Caco-2 (cell line): ENCODE data around the gene RASD2. TPM values are rescaled to one million over a fixed set of nuclear protein-coding genes. Genes with fewer than 3 reads are reported as not detected.

Source experiments
- BruUV-seq: library from RNA; stranded (reverse); fragments of 400-500 nt; replicated peaks from 2 replicates; lab custom pipeline; 2021; lab: Mats Ljungman, UMichigan
- CTCF ChIA-PET: fragments of 300-600 bp; sonication (Branson Sonifier 250); formaldehyde crosslinking; loops from one replicate; lab custom pipeline; 2022; ENCODE audit warnings: antibody characterized with exemption; lab: Charles Lee
- POLR2A ChIA-PET: fragments of 300-600 bp; sonication (Branson Sonifier 250); formaldehyde crosslinking; loops from one replicate; lab custom pipeline; 2022; ENCODE audit warnings: antibody characterized with exemption; lab: Charles Lee
- DNase-seq, 2 experiments: peaks; one replicate each; pipeline versions ENCODE4 v3.0.0 to v3.0.0-alpha.2; 2020 to 2022
- H3K27me3 ChIP-seq: replicated peaks from 2 replicates; pipeline ENCODE4 v1.6.0; 2011; ENCODE audit warnings: low read length; ENCODE audit not compliant: control insufficient read depth, insufficient read depth
- H3K36me3 ChIP-seq: 2 replicates; pipeline ENCODE4 v1.5.1; 2011; ENCODE audit warnings: low read length; ENCODE audit not compliant: control insufficient read depth, insufficient read depth
- H3K4me1 ChIP-seq: fragments of 250-450 bp; sonication (Bioruptor Pico); 2 replicates; pipeline ENCODE4 v1.5.1; 2020; ENCODE audit warnings: mild to moderate bottlenecking
- H3K4me3 ChIP-seq: 2 replicates; pipeline ENCODE4 v1.5.1; 2011; ENCODE audit warnings: low read depth, mild to moderate bottlenecking, control low read depth, low read length
- H3K9me3 ChIP-seq: fragments of 250-450 bp; sonication (Bioruptor Pico); 2 replicates; pipeline ENCODE4 v1.5.1; 2020; ENCODE audit warnings: mild to moderate bottlenecking, moderate library complexity
- H3K27ac Mint-ChIP-seq: one replicate; pipeline ENCODE4 v1.8.0; 2022; ENCODE audit warnings: mixed read lengths; ENCODE audit not compliant: unreplicated experiment
- H3K27me3 Mint-ChIP-seq: one replicate; pipeline ENCODE4 v1.8.0; 2022; ENCODE audit warnings: mixed read lengths; ENCODE audit not compliant: insufficient read depth, unreplicated experiment
- H3K36me3 Mint-ChIP-seq: one replicate; pipeline ENCODE4 v1.8.0; 2022; ENCODE audit warnings: mild to moderate bottlenecking, mixed read lengths; ENCODE audit not compliant: insufficient read depth, unreplicated experiment
- H3K4me1 Mint-ChIP-seq: one replicate; pipeline ENCODE4 v1.8.0; 2022; ENCODE audit warnings: low read depth, mixed read lengths; ENCODE audit not compliant: unreplicated experiment
- H3K4me3 Mint-ChIP-seq: one replicate; pipeline ENCODE4 v1.8.0; 2022; ENCODE audit warnings: mild to moderate bottlenecking, moderate library complexity, mixed read lengths; ENCODE audit not compliant: unreplicated experiment
- H3K9me3 Mint-ChIP-seq: one replicate; pipeline ENCODE4 v1.8.0; 2022; ENCODE audit warnings: mixed read lengths; ENCODE audit not compliant: unreplicated experiment
- intact Hi-C: fragments of 100-400 bp; cut with micrococcal nuclease; formaldehyde crosslinking; loops from one replicate; pipeline ENCODE4 v1.10.0; 2022; ENCODE audit not compliant: unreplicated experiment
- total RNA-seq: library from RNA; stranded (reverse); gene quantifications from 2 replicates; pipeline ENCODE4 v1.2.3, GENCODE V29; 2022
- TF ChIP-seq, protein P1 (sequence below), 2 experiments: fragments of 200-600 bp in 1 of 2; IDR thresholded peaks; 1 replicate in 1 of 2; 2 replicates in 1 of 2; pipeline versions ENCODE4 v1.5.1 to v1.8.0; 2011 to 2022; ENCODE audit warnings: antibody characterized with exemption in 1 of 2, control low read depth in 1 of 2, inconsistent platforms in 1 of 2, low read depth in 1 of 2, low read length in 1 of 2, mild to moderate bottlenecking in 1 of 2, moderate library complexity in 1 of 2; ENCODE audit not compliant: insufficient read depth in 1 of 2, severe bottlenecking in 1 of 2, unreplicated experiment in 1 of 2

Gene RASD2
- total RNA-seq, 1 experiment from 2014 or later: 0.09 TPM

DNA sequence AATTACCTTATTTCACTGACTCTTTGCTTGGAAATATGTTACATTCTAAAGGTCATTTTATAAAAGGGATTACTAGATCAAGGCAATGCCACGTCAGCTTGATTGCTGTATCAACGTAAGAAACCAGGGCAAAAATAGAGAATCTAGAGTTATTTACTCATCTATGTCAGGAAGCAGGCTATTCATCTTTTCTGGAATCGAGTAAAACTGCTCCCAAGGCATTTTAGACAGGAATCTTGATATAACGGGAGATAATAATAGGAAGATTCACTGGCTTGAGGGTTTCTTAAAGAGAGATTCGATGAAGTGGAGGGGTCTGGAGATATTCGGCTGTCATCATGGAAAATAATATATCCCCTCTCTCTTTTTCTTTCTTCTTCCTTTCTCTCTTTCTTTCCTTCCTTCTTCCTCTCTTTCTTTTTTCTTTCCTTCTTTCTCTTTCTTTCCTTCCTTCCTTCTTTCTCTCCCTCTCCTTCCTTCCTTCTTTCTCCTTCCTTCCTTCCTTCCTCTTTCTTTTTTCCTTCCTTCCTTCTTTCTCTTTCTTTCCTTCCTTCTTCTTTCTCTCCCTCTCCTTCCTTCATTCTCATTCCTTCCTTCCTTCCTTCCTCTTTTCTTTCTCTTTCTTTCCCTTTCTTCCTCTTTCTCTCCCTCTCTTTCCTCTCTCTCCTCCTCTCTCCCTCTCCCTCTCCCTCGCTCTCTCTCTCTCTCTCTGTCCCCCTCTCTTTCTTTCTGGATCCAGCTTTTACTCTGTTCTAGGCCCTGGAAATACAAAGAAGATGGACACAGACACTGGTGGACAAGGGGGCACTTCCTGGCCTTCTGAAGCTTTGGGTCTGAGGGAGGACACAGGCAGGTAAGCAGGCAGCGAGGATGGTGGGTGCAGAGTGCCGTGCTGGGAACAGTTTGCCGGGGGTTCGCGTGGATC is 18.1 kb upstream of the RASD2 start:
- intact Hi-C loops: no loop called here
- Mint-ChIP-seq H3K36me3 (no peaks in the 10 kb centered on the region), H3K27ac (no peak overlapping the region), H3K4me3 (no peak overlapping the region), H3K4me1 (no peaks in the 10 kb centered on the region), H3K9me3 (no peaks in the 10 kb centered on the region), H3K27me3 (peaks cover 4% of the 10 kb centered on the region)
- POLR2A ChIA-PET: no interaction called here
- no peaks in the 10 kb centered on the region for H3K4me1 ChIP-seq
- CTCF ChIA-PET: no interaction called here
- H3K4me3 ChIP-seq: no peak overlapping the region
- no TSS peak for BruUV-seq
- DNase-seq: no peak
- TF ChIP-seq, protein P1, sequence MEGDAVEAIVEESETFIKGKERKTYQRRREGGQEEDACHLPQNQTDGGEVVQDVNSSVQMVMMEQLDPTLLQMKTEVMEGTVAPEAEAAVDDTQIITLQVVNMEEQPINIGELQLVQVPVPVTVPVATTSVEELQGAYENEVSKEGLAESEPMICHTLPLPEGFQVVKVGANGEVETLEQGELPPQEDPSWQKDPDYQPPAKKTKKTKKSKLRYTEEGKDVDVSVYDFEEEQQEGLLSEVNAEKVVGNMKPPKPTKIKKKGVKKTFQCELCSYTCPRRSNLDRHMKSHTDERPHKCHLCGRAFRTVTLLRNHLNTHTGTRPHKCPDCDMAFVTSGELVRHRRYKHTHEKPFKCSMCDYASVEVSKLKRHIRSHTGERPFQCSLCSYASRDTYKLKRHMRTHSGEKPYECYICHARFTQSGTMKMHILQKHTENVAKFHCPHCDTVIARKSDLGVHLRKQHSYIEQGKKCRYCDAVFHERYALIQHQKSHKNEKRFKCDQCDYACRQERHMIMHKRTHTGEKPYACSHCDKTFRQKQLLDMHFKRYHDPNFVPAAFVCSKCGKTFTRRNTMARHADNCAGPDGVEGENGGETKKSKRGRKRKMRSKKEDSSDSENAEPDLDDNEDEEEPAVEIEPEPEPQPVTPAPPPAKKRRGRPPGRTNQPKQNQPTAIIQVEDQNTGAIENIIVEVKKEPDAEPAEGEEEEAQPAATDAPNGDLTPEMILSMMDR (IDR thresholded peaks at IDR 0.05; ENCODE audit: insufficient read depth in 1 of 2, low read depth in 1 of 2, low read length in 1 of 2, severe bottlenecking in 1 of 2, unreplicated experiment in 1 of 2): no peak
- H3K36me3 ChIP-seq: no peaks in the 10 kb centered on the region
- no peaks in the 10 kb centered on the region for H3K27me3 ChIP-seq
- no peaks in the 10 kb centered on the region for H3K9me3 ChIP-seq

DNA sequence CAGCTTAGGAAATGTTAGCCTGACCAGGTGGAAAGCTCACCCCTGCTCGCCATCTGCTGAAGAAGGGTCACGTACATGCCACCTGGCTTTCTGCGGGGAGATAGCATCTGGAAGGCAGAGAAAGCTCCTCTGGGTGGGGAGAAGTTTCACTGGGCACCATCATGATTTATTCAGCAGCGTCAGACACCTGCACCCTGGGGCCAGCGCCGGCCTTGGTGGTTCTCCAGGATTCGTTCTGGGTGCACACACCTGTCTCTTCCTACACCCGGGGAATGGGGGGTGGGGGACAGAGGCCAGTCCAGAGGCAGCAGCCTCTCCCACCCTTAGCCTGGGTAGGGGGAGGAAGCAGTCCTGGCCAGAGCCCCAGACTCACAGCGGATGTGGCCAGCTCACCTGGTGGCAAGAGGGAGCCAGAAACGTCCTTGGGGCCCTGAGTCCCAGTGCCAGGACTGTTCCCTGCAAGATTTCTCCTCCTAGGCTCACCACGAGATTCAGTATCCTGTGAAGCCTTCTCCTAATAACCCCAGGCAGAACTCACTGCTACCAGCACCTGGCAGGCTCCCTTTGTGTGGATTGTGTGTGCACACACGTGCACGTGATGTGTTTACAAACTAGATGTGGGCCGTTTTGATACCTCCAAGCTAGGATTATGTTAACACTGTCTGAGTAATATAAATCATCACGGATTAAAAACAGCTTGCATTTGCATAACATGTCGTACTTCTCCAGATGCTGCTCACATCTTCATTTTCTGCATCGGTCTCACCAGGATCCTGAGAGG is 17.3 kb upstream of the RASD2 start:
- TF ChIP-seq, protein P1 (IDR thresholded peaks at IDR 0.05; ENCODE audit: insufficient read depth in 1 of 2, low read depth in 1 of 2, low read length in 1 of 2, severe bottlenecking in 1 of 2, unreplicated experiment in 1 of 2): no peak
- no peaks in the 10 kb centered on the region for H3K36me3 ChIP-seq
- H3K9me3 Mint-ChIP-seq: no peaks in the 10 kb centered on the region
- DNase-seq: no peak
- H3K27me3 Mint-ChIP-seq: peaks cover 4% of the 10 kb centered on the region
- BruUV-seq: no TSS peak
- H3K4me1 ChIP-seq: no peaks in the 10 kb centered on the region
- no peak overlapping the region for H3K4me3 ChIP-seq
- no peak overlapping the region for H3K27ac Mint-ChIP-seq
- H3K27me3 ChIP-seq: no peaks in the 10 kb centered on the region
- no peaks in the 10 kb centered on the region for H3K36me3 Mint-ChIP-seq
- H3K4me1 Mint-ChIP-seq: no peaks in the 10 kb centered on the region
- ChIA-PET CTCF (no interaction called here), POLR2A (no interaction called here)
- no peaks in the 10 kb centered on the region for H3K9me3 ChIP-seq
- intact Hi-C loops: no loop called here
- no peak overlapping the region for H3K4me3 Mint-ChIP-seq

DNA sequence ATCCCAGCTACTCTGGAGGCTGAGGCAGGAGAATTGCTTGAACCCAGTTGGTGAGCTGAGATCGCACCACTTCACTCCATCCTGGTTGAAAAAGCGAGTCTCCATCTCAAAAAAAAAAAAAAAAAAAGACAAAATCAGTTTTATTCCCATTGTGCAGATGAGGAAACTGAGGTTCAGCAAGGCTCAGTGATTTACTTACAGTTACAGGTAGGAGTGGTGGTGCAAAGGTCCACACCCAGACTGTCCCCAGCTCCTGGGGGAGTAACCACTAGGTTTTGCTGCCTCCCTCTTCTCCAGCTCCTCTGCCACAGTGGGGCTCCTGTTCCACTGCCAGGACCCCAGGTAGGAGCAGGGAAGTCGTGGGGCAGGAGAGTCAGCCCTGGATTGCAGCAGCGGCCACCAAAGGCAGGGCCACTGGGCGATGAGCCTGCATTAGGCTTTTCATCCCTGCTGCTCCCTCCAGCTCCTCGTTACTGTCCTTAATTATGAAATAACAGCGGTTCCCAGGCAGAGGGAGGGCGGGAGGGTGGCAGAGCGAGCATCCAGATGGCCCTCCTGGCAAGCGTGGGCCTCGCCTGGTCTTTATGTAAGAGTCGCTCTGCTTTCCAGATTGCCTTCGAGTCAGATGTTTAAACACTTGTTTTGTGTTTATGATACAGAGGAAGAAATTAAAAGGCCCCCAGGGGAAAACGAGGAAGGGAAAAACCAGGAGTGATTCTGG is 15.5 kb upstream of the RASD2 start:
- H3K4me1 ChIP-seq: no peaks in the 10 kb centered on the region
- intact Hi-C loops: no loop called here
- no peak for DNase-seq
- ChIA-PET CTCF (no interaction called here), POLR2A (no interaction called here)
- H3K4me3 ChIP-seq: no peak overlapping the region
- H3K36me3 ChIP-seq: no peaks in the 10 kb centered on the region
- no TSS peak for BruUV-seq
- no peaks in the 10 kb centered on the region for H3K27me3 ChIP-seq
- Mint-ChIP-seq H3K36me3 (no peaks in the 10 kb centered on the region), H3K4me3 (no peak overlapping the region), H3K27ac (no peak overlapping the region), H3K27me3 (peaks cover 4% of the 10 kb centered on the region), H3K4me1 (no peaks in the 10 kb centered on the region), H3K9me3 (no peaks in the 10 kb centered on the region)
- H3K9me3 ChIP-seq: no peaks in the 10 kb centered on the region
- TF ChIP-seq, protein P1 (IDR thresholded peaks at IDR 0.05; ENCODE audit: insufficient read depth in 1 of 2, low read depth in 1 of 2, low read length in 1 of 2, severe bottlenecking in 1 of 2, unreplicated experiment in 1 of 2): no peak
